Prostate gland (tissue), 2 donors: ENCODE results near the gene ZFP36L1. TPM values are rescaled to one million over a fixed set of nuclear protein-coding genes. Genes with fewer than 3 reads are reported as not detected.

ENCODE experiments used
- DNase-seq: peaks from one replicate; pipeline ENCODE4 v3.0.0-alpha.2; 2019; ENCODE audit warnings: low spot score
- H3K27ac ChIP-seq, 2 donors: fragments of 200-600 bp; sonication (generic); 2 replicates each; pipeline ENCODE4 v1.5.1; 2017 to 2019
- H3K27me3 ChIP-seq: fragments of 200-600 bp; sonication (generic); replicated peaks from 2 replicates; pipeline ENCODE4 v1.5.1; 2019; ENCODE audit not compliant: insufficient read depth
- H3K36me3 ChIP-seq, 2 donors: fragments of 200-600 bp; sonication (generic); 1 replicate in 1 of 2; 2 replicates in 1 of 2; pipeline versions ENCODE4 v1.5.1 to v1.8.1; 2017 to 2019
- H3K4me1 ChIP-seq: fragments of 200-600 bp; sonication (generic); replicated peaks from 2 replicates; pipeline ENCODE4 v1.5.1; 2019
- H3K4me3 ChIP-seq, 2 donors: fragments of 200-600 bp; sonication (generic); 2 replicates each; pipeline ENCODE4 v1.5.1; 2017 to 2019
- H3K9me3 ChIP-seq: fragments of 200-600 bp; sonication (generic); 2 replicates; pipeline ENCODE4 v1.5.1; 2017
- CTCF ChIP-seq, 4 experiments: fragments of 200-600 bp in 2 of 4; fragments of 450-650 bp in 2 of 4; sonication (generic) in 2 of 4; IDR thresholded peaks; 1 replicate in 3 of 4; 2 replicates in 1 of 4; pipeline ENCODE4 v1.5.1; 2016 to 2019; ENCODE audit warnings: antibody characterized with exemption in 4 of 4, mild to moderate bottlenecking in 2 of 4, moderate library complexity in 2 of 4
- POLR2A ChIP-seq: fragments of 450-650 bp; IDR thresholded peaks from one replicate; pipeline ENCODE4 v1.6.1; 2016; ENCODE audit warnings: antibody characterized with exemption, mild to moderate bottlenecking
- POLR2AphosphoS5 ChIP-seq: sonication (generic); formaldehyde crosslinking; IDR thresholded peaks from one replicate; pipeline ENCODE4 v1.6.1; 2017; ENCODE audit warnings: antibody characterized with exemption
- WGBS: methylation state at CpG from one replicate; pipeline ENCODE4 v1.1.5; 2018; 5-methylcytosine and 5-hydroxymethylcytosine counted together
- intact Hi-C: fragments of 100-400 bp; cut with DNase I; formaldehyde crosslinking; loops from one replicate; pipeline ENCODE4 v1.14.2; 2022
- total RNA-seq, 2 donors: library from RNA; depleted of rRNA; stranded (reverse); fragments of >200 nt; gene quantifications; one replicate each; pipeline ENCODE4 v1.1.0, GENCODE V29; 2016

The ZFP36L1 gene
- total RNA-seq, 2 donors from 2014 or later, result 359 to 556 TPM

- no peaks in the 10 kb centered on the region for H3K27me3 ChIP-seq
- TF ChIP-seq CTCF (IDR thresholded peaks at IDR 0.05), result no peak
- TF ChIP-seq POLR2AphosphoS5, result no peak
- TF ChIP-seq POLR2A, result no peak
- H3K9me3 ChIP-seq, result no peaks in the 10 kb centered on the region
- intact Hi-C loops, result loop anchor here (5.0 kb wide), 1 partner anchor 107 kb away; no protein-coding TSS in a partner anchor
- WGBS, result 49% methylated on average over 5 of the region's 5 CpGs
- DNase-seq, result no peak
- H3K27ac ChIP-seq, result no peak overlapping the region
- H3K4me1 ChIP-seq, result peaks cover 13% of the 10 kb centered on the region
- peaks cover 0 to 4% of the 10 kb centered on the region in 2 donors for H3K36me3 ChIP-seq
- no peak overlapping the region for H3K4me3 ChIP-seq
Observed at GRCh38 chr14:68784226-68784910, 8.5 kb downstream of the ZFP36L1 start.

- Histone ChIP-seq H3K4me1 (peaks cover 19% of the 10 kb centered on the region), H3K9me3 (no peaks in the 10 kb centered on the region), H3K27me3 (no peaks in the 10 kb centered on the region), H3K27ac (no peak overlapping the region), H3K4me3 (no peak overlapping the region), H3K36me3 (no peaks in the 10 kb centered on the region)
- 77% methylated on average over 3 of the region's 3 CpGs for WGBS
- DNase-seq, result no peak
- intact Hi-C loops, result loop anchor here (5.0 kb wide), 1 partner anchor 106 kb away; no protein-coding TSS in a partner anchor
- TF ChIP-seq POLR2AphosphoS5, result no peak
- no peak for TF ChIP-seq POLR2A
- TF ChIP-seq CTCF (IDR thresholded peaks at IDR 0.05), result no peak
Observed at GRCh38 chr14:68783408-68784225, 9.2 kb downstream of the ZFP36L1 start.

GRCh38 chr14:68782091-68782981 lies 10.5 kb downstream of the ZFP36L1 start:
- intact Hi-C loops, result loop anchor here (5.0 kb wide), 1 partner anchor 105 kb away; no protein-coding TSS in a partner anchor
- 86% methylated on average over 10 of the region's 10 CpGs for WGBS
- H3K4me1 ChIP-seq, result peaks cover 19% of the 10 kb centered on the region
- no peak overlapping the region for H3K4me3 ChIP-seq
- H3K27me3 ChIP-seq, result no peaks in the 10 kb centered on the region
- H3K36me3 ChIP-seq, result no peaks in the 10 kb centered on the region
- DNase-seq, result no peak
- no peak for TF ChIP-seq CTCF (IDR thresholded peaks at IDR 0.05)
- no peak for TF ChIP-seq POLR2AphosphoS5
- TF ChIP-seq POLR2A, result no peak
- no peaks in the 10 kb centered on the region for H3K9me3 ChIP-seq
- H3K27ac ChIP-seq, result no peak overlapping the region

- Histone ChIP-seq H3K36me3 (no peaks in the 10 kb centered on the region), H3K27me3 (no peaks in the 10 kb centered on the region), H3K9me3 (no peaks in the 10 kb centered on the region), H3K4me1 (peaks cover 19% of the 10 kb centered on the region), H3K4me3 (no peak overlapping the region), H3K27ac (peak overlapping the region; percentile 54 to 66)
- 78% methylated on average over 14 of the region's 14 CpGs for WGBS
- intact Hi-C loops, result loop anchor here (5.0 kb wide), 1 partner anchor 104 kb away; no protein-coding TSS in a partner anchor
- no peak for DNase-seq
- TF ChIP-seq POLR2A, result no peak
Observed at GRCh38 chr14:68781161-68782021, 11.5 kb downstream of the ZFP36L1 start.
